Raji (cell line): ENCODE data around the gene MAGI1.

Experiments
- POLR2A ChIP-seq: IDR thresholded peaks from 2 replicates; pipeline ENCODE4 v1.6.1; 2011; ENCODE audit warnings: low read depth, low read length, control low read depth; ENCODE audit not compliant: insufficient read depth

MAGI1 gene

DNA sequence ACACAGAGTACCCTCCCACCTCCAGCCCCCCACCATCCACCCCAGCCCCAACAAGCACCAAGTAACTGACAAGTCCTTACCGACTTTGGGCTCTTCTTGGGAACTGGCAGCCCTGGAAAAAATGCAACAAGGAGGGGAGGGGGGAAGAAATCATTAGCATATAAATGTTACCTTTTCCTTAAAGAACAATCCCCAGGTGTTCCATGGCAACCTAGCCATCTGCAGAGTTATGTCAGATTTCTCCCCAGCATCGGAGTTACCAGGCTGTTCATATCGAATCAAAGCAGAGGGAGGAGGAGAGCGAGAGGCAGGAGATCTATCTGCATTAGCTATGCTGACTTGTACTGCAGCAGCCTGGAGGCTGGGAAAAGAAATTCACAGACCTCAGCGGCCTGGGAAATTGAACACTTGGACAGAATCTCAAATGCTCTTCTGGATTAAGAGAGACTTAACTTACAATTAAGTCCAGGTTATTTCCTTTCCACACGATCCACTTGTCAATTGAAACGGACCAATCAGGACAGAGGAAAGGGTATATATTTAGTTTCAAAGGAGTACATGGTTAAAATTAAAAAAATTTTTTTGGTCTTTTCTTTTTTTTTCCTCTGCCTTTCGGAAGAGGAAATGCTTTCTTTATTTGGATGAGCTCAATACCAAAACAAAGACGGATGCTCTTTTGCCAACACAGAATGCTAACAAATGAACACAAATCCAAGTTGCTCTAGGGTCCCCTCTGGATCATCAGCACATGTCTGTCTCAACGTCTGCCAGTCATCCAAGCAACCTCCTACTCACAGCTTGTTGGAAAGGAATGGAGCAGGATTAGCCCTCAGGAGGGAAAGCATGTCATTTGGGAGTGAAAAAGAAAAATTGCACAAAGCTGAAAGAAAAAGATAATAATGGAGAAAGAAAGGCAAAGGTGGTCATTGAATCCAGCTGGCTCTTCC, 637.1 kb downstream of the MAGI1 start:
- TF ChIP-seq POLR2A = no peak

- TF ChIP-seq POLR2A = no peak
Measured at GRCh38 chr3:65400899-65401298, 637.8 kb downstream of the MAGI1 start.

DNA sequence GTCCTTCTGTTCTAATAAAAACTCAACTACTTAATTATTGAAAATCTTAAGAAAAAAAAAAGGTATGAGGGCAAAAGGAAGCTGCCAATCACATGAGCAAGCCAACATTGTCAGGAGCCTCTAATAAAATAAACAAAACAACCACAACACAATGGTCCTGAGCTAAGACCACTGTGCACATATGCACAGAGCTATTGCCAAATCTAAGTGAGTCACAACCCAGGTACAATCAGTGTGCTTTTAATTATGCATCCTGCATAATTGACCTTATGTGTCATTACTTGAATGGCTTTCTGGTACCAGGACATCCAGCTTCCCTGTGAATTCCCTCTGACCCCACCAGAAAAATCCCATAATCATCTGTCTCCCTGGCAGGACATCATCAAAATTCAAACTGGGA, 639.8 kb downstream of the MAGI1 start:
- no peak for TF ChIP-seq POLR2A

DNA sequence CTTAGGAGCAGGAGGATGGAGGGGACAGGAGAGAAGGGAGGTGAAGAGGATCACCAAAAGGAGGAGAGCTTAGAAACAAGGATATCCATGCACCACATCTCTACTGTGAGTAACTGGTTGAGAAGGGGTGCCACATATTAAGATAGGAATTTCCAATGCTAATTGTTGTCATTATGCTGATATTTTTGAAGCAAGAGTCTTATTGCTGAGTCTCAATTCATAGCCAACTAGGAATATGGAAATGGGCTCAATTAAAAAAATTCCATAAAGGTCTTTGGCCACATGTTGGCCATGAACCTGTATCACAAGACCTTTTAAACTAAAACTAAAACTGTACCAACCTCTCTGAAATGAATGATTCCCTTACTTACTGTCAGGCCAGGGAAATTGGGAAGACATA, 642.6 kb downstream of the MAGI1 start:
- no peak for TF ChIP-seq POLR2A

DNA sequence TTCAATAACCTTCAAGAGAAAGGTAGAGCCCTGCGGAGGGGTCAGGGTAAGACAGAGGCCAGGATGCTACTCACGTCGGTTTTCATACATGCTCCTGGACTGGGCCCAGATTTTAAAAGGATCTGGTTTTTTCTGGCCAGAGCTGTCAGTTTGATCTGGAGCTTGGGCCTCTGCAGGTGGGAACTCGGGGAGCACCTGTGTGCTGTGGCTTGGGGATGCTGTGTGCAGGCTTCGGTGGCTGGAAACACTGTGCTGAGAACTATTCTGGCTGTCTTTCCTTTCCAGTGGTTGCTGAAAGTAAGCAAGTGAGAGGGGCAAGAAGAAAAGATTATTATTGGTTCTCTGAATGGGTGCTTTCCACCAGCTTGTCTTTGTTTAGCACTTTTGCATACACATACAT, 647.6 kb downstream of the MAGI1 start:
- TF ChIP-seq POLR2A = no peak

GRCh38 chr3:65385805-65386204, 652.9 kb downstream of the MAGI1 start:
- no peak for TF ChIP-seq POLR2A

- TF ChIP-seq POLR2A = no peak
Measured at GRCh38 chr3:65381496-65382010, 657.2 kb downstream of the MAGI1 start.

DNA sequence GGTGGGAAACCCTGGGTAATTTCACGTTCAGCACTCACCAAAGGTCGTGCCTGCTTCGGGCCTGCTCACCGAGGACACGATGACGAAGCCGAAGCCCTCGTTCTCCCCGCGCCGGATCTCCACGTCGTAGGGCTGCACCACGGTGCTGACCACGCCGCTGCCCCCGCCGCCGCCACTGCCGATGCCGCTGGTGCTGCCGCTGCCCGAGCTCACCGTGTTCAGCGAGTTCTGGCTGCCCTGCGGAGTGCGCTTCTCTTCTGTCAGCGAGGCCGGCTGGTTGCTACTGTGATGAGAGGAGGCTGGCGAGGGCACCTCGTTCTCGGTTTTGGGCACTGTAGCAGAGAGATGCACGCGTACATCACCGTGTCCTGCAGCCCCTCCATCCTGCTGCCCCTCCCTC, 659.5 kb downstream of the MAGI1 start:
- TF ChIP-seq POLR2A = no peak

DNA sequence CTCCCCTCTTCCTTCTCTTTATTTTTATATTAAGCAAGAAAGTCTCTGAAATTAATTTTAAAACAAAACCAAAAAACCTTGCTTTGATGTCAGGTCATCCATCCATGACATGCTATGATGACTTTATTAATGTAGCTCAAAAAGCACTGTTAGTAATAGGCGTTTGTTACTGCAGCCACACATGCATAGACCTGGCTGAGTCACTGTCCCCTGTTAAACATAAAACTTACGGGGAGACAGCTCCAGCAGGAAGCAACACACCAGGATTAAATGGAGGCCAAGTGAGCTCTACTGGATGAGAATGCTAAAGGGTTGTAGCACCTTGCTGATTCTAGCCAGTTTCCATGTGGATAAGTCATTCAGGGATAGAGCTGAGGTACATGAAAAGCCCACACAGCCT, 661.1 kb downstream of the MAGI1 start:
- no peak for TF ChIP-seq POLR2A

- TF ChIP-seq POLR2A = no peak
Measured at GRCh38 chr3:65376426-65376825, 662.3 kb downstream of the MAGI1 start.

DNA sequence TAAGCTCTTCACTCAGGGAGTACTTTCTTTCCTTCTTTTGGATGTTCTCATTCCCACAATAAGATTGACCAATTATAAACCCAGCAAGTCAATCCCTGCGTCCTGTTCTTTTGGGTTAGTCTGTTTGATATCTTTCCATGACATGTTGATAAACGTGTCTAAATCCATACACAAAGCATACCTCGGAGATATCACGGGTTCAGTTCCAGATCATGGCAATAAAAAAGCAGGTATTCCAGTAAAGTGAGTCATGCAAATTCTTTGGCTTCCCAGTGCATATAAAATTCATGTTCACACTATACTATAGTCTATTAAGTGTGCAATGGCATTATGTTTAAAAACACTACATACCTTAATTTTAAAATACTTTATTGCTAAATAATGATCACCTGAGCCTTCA, 667.7 kb downstream of the MAGI1 start:
- no peak for TF ChIP-seq POLR2A

DNA sequence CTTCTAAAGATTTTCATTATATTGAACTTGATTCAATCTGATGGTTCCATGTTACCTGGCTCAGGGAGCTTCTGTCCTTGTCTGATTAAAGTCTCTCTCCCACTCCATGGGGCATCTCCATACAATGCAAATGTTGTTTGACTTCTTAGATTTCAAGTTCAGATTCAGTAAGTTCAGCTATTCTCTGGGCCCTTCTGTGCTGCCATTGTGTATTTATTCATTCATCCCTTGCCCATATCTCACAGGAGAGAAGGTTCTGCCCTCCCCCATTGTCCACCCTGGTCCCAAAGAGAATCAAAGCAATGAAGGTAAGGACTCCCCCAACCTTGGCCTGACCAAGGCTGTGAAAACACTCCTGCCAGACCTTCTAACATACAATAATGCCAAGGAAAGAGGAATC, 669.9 kb downstream of the MAGI1 start:
- no peak for TF ChIP-seq POLR2A

DNA sequence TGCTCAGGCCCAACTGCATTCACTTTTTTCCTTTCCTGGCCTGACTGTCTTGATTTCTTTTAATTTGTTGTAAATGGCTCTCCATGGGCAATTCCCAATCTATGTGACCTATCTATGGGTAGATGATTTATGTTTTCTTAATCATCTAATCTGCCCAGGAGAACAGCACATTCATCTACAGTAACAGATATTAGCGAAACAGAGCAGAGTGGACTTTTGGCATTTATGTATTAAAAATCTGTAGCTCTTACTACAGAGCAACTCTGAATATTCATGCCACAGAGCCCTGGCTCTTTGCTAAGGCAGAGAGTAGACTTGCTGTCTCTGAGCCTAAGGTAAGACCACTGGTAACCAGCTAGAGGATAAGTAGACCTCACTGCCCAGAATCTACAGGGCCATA, 676.0 kb downstream of the MAGI1 start:
- TF ChIP-seq POLR2A = no peak

DNA sequence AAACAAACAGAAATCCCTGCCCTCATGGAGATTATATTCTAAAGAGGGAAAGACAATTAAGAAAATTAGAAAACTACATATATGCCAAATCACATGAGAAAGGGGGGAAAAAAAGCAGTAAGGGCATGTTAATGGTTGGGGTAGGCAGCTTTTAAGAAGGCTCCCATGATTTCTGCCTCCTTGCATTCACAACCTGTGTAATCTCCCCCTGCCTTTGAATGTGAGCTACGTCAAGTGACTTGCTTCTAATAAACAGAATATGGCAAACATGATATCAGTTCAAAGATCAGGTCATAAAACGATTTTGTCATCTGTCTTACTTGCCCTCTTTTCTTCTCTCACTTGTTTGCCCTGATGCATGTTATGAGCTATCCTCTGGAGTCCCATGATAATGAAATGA, 677.3 kb downstream of the MAGI1 start:
- TF ChIP-seq POLR2A = no peak

- no peak for TF ChIP-seq POLR2A
Measured at GRCh38 chr3:65356331-65357248, 682.1 kb downstream of the MAGI1 start.

GRCh38 chr3:65354880-65355279, 683.8 kb downstream of the MAGI1 start:
- TF ChIP-seq POLR2A = no peak
